Activated CD8-positive, alpha-beta memory T cell treated with anti-CD3 and anti-CD28 coated beads, Interleukin-2, amount 50 U/mL, for 24 hours (primary cell): ENCODE results near the gene SPTB.

ENCODE experiments used
- DNase-seq: peaks from one replicate; pipeline ENCODE4 v3.0.0-alpha.2; 2020; ENCODE audit errors: extremely low read depth

SPTB gene

GRCh38 chr14:64789696-64790095, 90.0 kb downstream of the SPTB start:
- DNase-seq, result no peak

DNA sequence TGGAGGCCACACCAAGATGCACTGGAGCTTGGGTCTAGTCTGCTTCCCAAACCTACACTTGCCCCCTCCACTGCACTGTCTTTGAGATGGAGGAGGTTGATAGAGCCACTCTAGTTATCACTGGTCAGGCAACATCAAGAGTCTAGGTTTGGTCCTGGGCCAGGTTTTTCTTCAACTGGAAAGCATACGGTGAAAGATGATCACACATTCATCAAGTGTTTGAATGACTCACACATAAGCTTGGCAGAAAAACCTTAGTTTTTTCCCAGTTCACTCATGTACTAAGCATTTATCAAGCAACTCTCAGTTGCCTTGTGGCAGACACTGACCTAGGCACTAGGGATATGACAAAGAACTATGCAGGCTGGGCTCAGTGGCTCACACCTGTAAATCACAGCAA, 91.0 kb downstream of the SPTB start:
- DNase-seq, result no peak

- DNase-seq, result no peak
Observed at GRCh38 chr14:64787619-64788018, 92.1 kb downstream of the SPTB start.

GRCh38 chr14:64786296-64787149, 93.2 kb downstream of the SPTB start:
- no peak for DNase-seq

GRCh38 chr14:64784006-64784405, 95.7 kb downstream of the SPTB start:
- DNase-seq, result no peak

- no peak for DNase-seq
Observed at GRCh38 chr14:64782196-64782595, 97.5 kb downstream of the SPTB start.

GRCh38 chr14:64779472-64779871, 100.2 kb downstream of the SPTB start:
- no peak for DNase-seq

DNA sequence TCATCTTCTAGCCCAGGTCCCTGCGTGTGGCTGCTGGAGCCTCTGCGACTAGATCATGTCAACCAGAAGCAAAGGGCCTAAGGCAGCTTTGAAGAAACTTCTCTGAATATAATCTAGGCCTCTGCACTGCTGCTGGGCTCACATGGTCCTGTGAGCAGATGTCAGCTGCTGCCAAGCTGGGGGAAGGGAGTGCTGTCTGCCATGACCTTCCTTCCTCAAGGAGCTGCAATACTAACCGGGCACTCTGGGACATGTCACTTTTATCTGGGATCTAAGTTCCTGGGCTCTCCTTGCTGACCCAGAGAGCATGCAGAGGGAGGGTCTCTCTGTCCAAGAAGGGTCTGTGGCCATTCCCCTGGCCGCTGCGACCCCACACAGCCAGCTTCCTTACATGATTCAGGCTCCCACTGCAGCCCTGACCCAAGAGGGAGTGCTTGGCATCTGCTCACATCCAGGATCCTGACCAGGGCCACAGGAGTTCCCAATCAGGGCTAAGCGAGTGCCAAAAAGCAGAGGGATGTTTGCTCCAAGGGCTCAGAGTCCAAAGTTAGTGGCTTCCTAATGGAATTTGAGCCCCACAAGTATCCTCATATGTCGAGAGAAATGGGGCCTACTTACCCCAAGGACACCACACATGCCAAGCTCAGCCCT, 101.5 kb downstream of the SPTB start:
- DNase-seq, result no peak

GRCh38 chr14:64777461-64777860, 102.2 kb downstream of the SPTB start:
- DNase-seq, result no peak

DNA sequence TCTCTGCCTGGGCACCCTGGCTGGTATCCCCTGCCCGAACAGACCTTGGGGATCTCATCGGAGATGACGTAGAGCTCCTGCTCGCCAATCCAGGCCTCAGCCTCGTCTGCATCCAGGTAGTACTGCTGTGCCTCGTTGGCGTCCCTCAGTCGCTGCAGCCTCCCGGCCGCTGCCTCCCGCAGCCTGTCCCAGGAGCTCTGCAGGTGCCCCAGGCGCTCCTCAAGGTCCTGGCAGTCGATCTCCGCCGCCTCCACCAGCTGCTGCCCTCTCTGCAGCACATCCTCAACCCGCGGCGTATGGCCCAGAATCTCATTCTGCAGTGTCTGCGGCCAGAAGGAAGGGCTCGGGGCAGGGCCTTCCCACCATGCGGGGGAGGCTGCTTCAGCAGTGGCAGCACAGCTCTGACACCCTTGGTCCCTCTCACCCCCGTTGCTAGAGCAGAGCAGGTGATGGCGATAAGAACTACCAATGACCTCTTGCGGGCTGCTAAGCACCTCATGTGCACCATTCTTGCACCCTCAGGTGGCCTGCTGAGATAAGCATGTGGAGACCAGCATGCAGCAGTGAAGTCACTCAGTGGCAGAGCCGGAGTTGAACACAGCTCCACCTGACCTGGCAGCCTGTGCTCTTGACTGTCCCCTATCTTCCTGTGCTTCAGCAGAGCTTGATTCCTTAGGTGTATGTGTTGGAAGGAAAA, 104.5 kb downstream of the SPTB start:
- no peak for DNase-seq

DNA sequence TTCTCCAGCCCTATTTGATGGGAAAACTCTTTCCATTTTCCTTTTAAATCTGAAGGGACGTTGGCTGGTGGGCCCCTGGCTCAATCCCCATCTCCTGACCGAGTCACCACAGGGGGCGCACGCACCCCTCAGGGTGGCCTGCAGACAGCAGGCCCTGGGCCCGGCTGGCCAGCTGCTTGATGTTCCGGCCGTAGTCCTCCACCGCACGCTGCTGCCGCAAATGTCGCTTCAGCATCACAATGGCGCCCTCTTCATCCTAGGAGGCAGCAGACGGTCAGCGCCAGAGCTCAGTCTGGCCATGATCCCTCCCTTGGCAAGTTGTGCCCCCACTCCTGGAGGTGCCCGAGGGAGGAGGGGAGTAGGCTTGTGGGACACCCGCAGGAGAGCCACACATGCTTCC, 105.4 kb downstream of the SPTB start:
- no peak for DNase-seq

DNA sequence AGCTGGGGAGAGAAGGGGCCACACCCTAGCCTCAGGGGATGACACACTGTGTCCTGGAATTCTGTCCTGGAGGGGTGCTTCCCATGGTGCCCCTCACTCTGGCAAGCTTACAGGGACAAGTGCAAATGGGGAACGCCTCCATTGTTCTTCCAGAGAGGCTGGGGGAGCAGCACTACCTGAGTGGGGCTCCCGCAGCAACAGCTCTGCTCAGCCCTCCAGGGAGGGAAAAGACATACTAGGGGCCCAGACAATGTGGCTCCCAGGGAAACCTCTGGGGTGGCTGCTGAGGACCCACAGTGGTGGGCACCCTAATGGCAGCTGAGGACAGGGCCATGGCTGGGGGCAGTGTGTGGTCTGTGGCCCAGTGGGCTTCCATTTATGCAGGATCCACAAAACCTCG, 106.1 kb downstream of the SPTB start:
- DNase-seq, result no peak

DNA sequence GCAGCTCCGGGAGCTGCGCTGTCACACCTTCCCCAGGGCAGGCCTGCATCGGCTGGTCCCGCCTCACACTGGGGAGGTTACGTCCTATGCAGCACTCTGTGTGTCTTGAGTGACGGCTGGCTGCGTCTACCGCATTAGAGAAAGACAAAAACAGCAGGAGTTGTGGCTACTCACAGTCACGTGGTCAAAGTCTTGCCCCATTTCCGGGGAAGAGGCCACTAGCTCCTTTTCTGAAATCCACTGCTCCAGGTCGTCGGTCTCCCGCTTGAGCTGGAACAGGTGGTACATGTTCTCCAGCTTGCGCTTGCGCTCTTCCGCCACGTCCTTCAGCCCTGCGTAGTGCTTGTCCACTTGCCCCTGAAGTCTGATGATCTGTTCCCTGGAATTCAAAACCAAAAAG, 106.7 kb downstream of the SPTB start:
- no peak for DNase-seq

DNA sequence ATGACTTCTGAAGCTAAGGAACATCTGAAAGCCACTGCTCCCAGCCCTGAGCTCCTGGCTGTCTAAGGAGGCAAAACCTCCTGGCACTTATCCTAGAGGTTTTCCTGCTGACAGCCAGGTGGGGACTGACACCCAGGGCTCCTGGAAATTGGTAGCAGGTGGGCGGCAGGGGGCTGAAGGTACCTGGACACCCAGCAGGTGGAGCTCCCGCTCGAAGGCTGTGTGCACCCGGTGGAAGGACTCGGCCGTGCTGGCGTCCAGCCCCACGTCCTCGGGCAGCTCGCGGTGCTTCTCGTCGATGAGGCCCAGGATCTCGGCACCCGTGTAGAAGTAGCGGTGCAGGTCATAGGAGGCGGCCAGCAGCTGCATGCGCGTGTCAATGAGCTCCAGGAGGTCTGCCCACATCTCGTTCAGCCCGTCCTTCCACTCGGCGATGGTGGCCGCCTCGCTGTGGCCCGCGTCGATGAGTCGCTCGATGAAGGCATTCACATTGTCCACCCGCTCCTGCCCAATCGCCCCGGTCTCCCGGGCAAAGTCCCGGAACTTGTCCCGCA, 107.2 kb downstream of the SPTB start:
- no peak for DNase-seq

DNA sequence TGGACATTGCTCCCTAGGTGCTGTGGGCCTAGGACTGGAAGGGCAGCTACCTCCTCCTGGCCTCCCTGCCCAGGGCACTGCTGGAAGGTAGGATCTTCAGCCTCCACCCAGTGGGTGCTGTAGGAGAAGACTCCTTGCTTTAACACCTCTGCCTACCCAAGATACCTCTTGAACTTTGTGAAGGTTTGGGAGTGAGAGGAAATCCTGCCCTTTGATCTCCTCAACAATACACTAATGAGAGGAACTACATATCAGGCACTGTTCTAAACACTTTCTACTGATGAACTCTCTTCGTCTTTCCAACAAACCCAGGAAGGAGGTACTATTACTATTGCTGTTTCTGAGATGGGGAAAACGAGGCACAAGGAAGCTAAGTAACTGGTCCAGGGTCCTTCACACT, 108.5 kb downstream of the SPTB start:
- DNase-seq, result no peak

DNA sequence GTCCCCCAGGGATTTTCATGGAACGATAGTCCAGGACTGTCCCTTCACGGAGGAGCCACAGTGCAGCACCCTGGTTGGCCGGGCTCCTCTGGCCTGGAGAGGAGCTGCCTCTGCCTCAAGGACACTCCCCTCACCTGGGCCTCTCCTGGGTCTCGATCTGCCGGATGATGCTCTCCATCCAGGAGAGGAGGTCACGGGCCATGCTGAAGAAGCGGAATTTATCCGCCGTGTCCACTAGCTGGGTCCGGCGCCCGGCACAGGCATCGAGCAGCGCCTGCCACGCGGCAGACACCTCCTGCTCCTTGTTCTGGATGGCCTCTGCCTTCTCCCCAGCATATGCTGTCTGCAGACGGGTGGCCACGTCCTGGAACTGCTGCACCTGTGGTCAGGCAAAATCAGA, 109.0 kb downstream of the SPTB start:
- no peak for DNase-seq

DNA sequence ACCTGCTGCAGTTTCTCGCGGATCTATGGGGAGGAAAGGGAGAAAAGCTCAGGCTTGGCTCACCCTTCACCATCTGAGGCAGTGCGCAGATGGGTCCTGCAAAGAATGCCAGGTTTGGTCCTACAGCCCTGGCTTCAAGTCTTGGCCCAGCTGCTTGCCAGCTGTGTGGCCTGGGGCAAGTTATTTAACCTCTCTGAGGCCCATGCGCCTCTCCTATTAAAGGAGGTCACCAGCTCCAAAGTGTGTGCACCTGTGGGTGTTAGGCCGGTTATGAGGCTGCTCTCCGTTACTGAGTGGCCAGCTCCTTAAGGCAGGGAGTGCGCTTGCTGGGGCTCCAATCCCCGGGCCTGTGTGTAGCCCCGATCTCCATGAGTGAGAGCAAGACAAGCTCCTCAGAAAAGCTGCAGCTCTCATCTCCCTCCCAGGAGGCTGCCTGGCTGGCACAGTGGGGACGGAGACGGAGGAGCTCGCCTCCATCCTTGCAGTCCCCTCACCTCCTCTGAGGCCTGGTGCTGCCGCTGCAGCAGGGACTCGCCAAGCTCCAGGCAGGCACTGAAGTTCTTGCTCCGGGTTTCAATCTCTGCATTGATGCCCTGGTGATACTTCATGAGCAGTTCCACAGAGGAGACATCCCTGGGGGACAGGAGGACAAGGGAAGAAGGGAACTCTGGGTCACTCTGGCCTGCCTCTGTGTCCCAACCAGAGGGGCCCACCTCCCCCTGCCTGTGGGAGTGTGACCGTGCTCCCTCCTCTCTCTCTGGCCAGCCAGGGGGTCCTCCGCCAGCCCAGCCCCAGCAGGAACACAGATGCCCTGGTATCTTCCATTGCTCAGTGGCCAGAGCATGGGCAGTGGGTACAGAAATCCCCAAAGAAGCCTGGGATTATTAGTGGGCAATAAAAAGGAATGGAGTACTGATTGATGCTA, 110.3 kb downstream of the SPTB start:
- DNase-seq, result no peak

GRCh38 chr14:64768401-64769095, 111.2 kb downstream of the SPTB start:
- DNase-seq, result no peak

GRCh38 chr14:64767215-64767964, 112.3 kb downstream of the SPTB start:
- no peak for DNase-seq
